Immature natural killer cell (primary cell): Measurements from ENCODE around the gene TRIM46. TPM values are rescaled to one million over a fixed set of nuclear protein-coding genes. Genes with fewer than 3 reads are reported as not detected.
"Not testable (repeated sequence)": the region's sequence is repeated elsewhere in the genome, so short reads cannot be mapped to it uniquely, and the experiment has no call there.

Source experiments
- DNase-seq, 3 donors: peaks; one replicate each; pipeline ENCODE4 v3.0.0; 2022; ENCODE audit warnings: mixed read lengths in 1 of 3
- H3K27ac Mint-ChIP-seq, 6 donors: one replicate each; pipeline ENCODE4 v1.8.0; 2020; ENCODE audit warnings: mixed read lengths in 6 of 6, mild to moderate bottlenecking in 5 of 6, inconsistent platforms in 4 of 6, moderate library complexity in 3 of 6
- H3K27me3 Mint-ChIP-seq, 3 donors: one replicate each; pipeline ENCODE4 v1.8.0; 2020 to 2021; ENCODE audit warnings: low read depth in 3 of 3, mild to moderate bottlenecking in 3 of 3, mixed read lengths in 3 of 3, moderate library complexity in 3 of 3, inconsistent platforms in 1 of 3
- H3K36me3 Mint-ChIP-seq, 3 donors: one replicate each; pipeline ENCODE4 v1.8.0; 2020; ENCODE audit warnings: mixed read lengths in 3 of 3, inconsistent platforms in 2 of 3, mild to moderate bottlenecking in 2 of 3
- H3K4me1 Mint-ChIP-seq, 2 donors: one replicate each; pipeline ENCODE4 v1.8.0; 2020; ENCODE audit warnings: inconsistent platforms in 2 of 2, mild to moderate bottlenecking in 2 of 2, mixed read lengths in 2 of 2, moderate library complexity in 1 of 2
- H3K4me3 Mint-ChIP-seq, 5 donors: one replicate each; pipeline ENCODE4 v1.8.0; 2020; ENCODE audit warnings: mild to moderate bottlenecking in 5 of 5, mixed read lengths in 5 of 5, inconsistent platforms in 3 of 5, moderate library complexity in 3 of 5
- H3K9me3 Mint-ChIP-seq, 6 donors: one replicate each; pipeline ENCODE4 v1.8.0; 2020; ENCODE audit warnings: mild to moderate bottlenecking in 6 of 6, mixed read lengths in 6 of 6, inconsistent platforms in 4 of 6, moderate library complexity in 3 of 6
- polyA plus RNA-seq, 3 donors: library from polyadenylated mRNA; unstranded; fragments of 300-500 nt; fragmentation: Illumina TruSeq; gene quantifications; one replicate each; pipeline ENCODE4 v1.2.3, GENCODE V29; 2021

TRIM46 gene
- polyA plus RNA-seq, 3 donors from 2014 or later = 0.43 TPM; not detected in 2

DNA sequence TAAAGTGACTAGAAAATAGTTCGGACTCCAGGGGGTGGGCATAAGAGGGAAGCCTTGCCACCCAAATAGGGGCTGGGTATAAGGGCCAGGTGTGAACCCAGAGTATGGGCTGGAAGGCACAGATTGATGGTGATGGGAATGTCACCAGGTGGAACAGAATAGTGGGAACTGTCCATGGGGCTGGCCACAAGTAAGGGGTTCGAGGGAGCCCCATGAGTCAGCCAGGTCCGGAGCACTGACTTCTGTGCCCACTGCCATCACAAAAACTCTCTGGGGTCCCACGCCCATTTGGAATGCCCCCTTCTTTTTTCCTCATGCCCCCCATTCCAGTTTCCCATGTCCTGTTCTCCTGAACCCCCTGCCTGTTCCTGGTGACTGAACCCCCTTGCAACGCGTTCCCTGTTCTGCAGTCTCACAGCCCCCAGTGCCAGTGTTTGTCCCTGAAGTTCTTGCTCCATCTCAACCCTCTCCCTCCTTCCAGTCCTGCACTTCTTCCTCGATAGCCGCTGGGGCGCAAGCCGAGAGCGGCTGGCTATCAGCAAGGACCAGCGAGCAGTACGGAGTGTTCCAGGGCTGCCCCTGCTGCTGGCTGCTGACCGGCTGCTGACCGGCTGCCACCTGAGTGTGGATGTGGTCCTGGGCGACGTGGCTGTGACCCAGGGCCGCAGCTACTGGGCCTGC lies 7.9 kb downstream of the TRIM46 start:
- Mint-ChIP-seq H3K36me3 (no peaks in the 10 kb centered on the region), H3K4me3 (no peak overlapping the region), H3K27me3 (no peaks in the 10 kb centered on the region), H3K4me1 (peaks cover 5 to 6% of the 10 kb centered on the region in 2 donors), H3K9me3 (no peaks in the 10 kb centered on the region), H3K27ac (no peak overlapping the region)
- DNase-seq = no peak

DNA sequence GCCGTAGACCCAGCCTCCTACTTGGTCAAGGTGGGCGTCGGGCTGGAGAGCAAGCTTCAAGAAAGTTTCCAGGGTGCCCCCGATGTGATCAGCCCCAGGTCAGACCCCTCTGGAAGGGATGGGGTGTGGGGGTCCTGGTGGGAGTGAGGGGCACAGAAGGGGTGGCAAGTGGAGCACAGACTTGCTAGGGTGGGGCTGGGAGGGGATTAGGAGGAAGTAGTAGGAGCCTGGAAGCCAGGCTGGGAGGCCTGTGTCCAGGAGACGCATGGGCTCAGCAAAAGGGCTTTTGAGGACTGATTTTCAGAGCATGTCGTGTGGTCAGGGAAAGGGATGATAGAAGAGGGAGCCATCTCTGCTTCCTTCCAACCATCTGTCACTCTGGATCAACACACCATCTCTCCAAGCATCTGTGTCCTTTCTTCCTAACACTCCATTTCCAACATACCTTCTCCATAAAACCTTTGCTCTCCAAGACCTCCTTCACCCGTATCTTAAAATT lies 8.5 kb downstream of the TRIM46 start:
- no peaks in the 10 kb centered on the region for H3K4me1 Mint-ChIP-seq
- H3K36me3 Mint-ChIP-seq = no peaks in the 10 kb centered on the region
- no peaks in the 10 kb centered on the region for H3K9me3 Mint-ChIP-seq
- H3K4me3 Mint-ChIP-seq = no peak overlapping the region
- H3K27me3 Mint-ChIP-seq = no peaks in the 10 kb centered on the region
- DNase-seq = no peak
- peak overlapping the region in 1 of 6 donors; percentile 29 for H3K27ac Mint-ChIP-seq

DNA sequence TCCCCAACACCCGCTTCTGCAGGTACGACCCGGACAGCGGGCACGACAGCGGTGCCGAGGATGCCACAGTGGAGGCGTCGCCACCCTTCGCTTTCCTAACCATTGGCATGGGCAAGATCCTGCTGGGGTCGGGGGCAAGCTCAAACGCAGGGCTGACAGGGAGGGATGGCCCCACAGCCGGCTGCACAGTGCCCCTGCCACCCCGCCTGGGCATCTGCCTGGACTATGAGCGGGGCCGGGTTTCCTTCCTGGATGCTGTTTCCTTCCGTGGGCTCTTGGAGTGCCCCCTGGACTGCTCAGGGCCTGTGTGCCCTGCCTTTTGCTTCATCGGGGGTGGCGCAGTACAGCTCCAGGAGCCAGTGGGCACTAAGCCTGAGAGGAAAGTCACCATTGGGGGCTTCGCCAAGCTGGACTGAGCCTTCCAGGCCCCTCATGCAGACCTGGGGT lies 10.1 kb downstream of the TRIM46 start:
- Mint-ChIP-seq H3K27ac (no peak overlapping the region), H3K36me3 (no peaks in the 10 kb centered on the region), H3K4me3 (no peak overlapping the region), H3K4me1 (peaks cover 4 to 6% of the 10 kb centered on the region in 2 donors), H3K27me3 (peaks cover 0 to 3% (median 3%) of the 10 kb centered on the region in 3 donors), H3K9me3 (no peaks in the 10 kb centered on the region)
- DNase-seq = no peak

DNA sequence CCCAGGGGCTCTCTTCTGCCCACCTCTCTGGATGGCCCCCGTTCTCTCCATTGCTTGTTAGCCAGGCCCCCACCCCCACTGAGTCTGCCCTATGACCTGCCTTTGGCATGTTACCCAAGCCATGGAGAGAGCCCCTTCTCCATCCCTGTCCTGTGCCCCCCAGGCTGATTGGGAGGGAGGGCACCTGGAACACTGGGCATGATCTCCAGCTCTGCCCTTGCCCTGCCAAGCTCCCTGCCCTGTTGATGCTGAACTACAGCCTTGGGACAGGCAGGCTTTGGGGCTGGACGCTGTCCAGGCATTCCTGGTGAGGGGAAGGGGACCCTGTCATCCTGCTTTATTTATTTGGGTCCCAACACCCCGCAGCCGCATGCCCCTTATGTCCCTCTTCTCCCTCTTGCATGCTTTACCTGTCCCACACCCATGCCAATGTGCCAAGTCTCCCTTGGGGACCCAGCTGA lies 10.7 kb downstream of the TRIM46 start:
- H3K27me3 Mint-ChIP-seq = peaks cover 0 to 3% (median 3%) of the 10 kb centered on the region in 3 donors
- no peaks in the 10 kb centered on the region for H3K36me3 Mint-ChIP-seq
- peaks cover 4 to 6% of the 10 kb centered on the region in 2 donors for H3K4me1 Mint-ChIP-seq
- no peaks in the 10 kb centered on the region for H3K9me3 Mint-ChIP-seq
- H3K27ac Mint-ChIP-seq = no peak overlapping the region
- DNase-seq = no peak
- H3K4me3 Mint-ChIP-seq = no peak overlapping the region

DNA sequence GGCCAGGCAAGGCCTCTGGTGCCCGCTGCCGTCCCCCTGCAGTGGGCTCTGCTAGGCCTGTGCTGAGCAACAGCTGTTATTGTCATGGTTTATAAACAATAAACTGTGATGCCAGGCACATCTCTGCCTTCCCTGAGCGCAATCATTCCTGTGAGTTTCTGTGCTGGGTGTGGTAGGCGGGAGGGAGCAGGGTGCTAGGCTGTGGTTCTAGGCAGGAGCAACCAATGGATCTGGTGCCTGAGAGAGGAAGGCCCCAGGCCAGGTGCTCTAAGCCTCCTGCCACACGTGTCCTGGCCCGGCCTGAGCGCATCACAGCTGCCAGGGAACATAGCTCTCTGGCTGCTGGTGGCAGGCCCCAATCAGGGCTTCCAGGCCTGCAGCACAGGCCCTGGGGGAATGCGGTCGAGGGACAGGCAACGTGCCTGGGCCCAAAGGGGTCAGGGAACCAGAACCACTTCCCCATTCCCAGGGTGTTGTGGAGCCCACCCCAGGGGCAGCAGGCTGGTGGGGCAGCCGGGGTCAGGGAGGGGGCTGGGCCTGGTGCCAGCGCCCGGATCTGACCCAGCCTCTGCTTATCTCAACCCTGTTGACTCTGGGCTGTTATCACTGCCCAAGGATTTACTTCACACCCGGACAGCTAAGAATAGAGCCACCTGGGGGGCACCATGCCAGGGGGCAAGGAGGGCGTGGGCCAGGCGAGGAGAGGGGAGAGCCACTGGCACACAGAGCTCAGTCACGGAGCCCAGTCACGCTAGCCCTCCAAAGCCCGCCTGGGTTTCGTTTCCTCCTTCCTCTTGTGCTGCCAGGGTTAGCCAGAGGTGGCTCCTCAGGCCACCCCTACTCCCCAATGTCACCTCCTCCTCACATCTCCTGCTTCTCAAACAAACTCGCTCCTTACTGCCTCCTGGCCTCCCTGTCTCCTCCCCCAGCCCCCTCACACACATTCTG lies 11.5 kb downstream of the TRIM46 start:
- Mint-ChIP-seq H3K4me1 (peaks cover 4 to 6% of the 10 kb centered on the region in 2 donors), H3K36me3 (no peaks in the 10 kb centered on the region), H3K4me3 (no peak overlapping the region), H3K27ac (no peak overlapping the region), H3K9me3 (no peaks in the 10 kb centered on the region), H3K27me3 (peaks cover 0 to 3% (median 3%) of the 10 kb centered on the region in 3 donors)
- no peak for DNase-seq

DNA sequence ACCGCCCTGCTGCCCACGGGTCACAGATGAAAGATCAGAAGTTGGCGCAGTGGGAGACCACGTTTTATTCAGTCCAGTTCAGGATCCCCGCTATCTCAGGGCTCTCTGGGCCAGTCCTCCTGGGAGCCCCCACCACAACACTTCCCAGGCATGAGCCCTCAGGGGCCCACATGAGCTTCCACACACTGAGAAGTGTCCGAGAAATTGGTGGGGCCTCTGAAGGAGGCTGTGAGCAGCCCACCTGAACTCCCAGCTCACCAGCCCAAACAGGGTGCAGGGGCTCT lies 12.1 kb downstream of the TRIM46 start:
- no peaks in the 10 kb centered on the region for H3K9me3 Mint-ChIP-seq
- DNase-seq = no peak
- H3K36me3 Mint-ChIP-seq = no peaks in the 10 kb centered on the region
- H3K27ac Mint-ChIP-seq = no peak overlapping the region
- peaks cover 4 to 6% of the 10 kb centered on the region in 2 donors for H3K4me1 Mint-ChIP-seq
- H3K4me3 Mint-ChIP-seq = no peak overlapping the region
- peaks cover 0 to 3% (median 3%) of the 10 kb centered on the region in 3 donors for H3K27me3 Mint-ChIP-seq

DNA sequence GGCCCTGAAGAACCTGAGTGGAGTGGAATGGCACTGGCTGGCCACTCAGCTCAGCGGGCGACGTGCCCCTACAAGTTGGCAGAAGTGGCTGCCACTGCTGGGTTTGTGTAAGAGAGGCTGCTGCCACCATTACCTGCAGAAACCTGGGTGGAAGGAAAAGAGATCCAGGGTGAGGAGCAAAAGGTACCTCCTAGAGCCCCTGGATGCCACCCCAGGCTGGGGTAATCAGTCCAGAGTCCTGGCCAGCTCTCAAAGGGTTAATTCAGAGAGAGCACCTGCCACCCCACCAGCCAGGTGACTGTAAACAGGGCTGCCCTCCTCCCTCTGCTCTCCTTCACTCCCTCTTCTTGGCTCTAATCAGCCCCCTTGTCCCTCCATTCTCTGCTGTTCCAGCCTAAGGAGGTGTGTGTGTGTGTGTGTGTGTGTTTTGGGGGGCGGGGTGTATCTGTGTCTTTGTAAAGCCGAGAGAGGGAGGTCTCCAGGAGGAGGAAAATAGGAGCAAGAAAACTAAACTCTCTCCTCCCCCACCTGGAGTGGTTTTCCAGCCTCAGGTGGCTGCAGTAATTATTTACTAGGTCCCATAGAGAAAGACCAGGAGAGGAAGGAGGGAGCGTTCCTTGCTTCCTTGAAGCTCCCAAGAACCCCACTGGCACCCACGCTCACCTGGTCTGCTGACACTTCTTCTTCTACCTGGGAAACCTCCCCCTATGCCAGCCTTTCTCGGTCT lies 12.6 kb downstream of the TRIM46 start:
- no peak for DNase-seq
- Mint-ChIP-seq H3K9me3 (no peaks in the 10 kb centered on the region), H3K36me3 (no peaks in the 10 kb centered on the region), H3K27ac (no peak overlapping the region), H3K4me3 (no peak overlapping the region), H3K27me3 (peaks cover 0 to 3% (median 3%) of the 10 kb centered on the region in 3 donors), H3K4me1 (peaks cover 4 to 6% of the 10 kb centered on the region in 2 donors)

DNA sequence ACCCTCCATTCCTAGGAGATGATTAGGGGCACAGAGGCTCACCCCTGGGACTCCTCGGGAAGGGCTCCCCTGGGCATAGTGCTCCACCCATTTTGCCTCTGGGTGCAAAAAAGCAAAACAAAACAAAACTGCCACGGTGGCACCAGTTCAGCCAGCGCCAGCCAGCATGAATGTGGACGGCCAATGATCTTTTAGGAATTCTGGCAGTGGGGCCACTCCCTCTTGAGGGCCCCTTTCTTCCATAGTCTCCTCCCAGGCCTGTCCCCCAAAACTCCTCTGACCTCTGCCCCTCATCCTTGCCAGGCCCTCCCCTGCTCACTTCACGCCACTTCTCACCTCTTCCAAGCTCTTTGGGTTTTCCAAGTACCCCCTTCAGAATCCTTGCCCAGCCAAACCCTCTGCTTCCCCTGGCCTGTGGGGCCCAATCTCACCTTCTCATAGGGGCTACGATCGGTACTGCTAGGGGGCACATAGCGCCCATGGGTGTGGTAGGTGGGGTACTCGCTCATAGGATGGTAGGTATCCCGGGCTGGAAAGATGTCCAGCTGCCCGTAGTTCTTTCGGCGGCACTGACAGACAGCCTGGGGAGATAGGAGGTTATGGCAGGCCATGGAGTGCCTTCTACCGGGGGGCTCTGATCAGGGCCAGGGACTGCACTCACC lies 13.3 kb downstream of the TRIM46 start:
- Mint-ChIP-seq H3K4me1 (peaks cover 4 to 6% of the 10 kb centered on the region in 2 donors), H3K27me3 (peaks cover 1 to 5% (median 3%) of the 10 kb centered on the region in 3 donors), H3K9me3 (no peaks in the 10 kb centered on the region), H3K27ac (peak overlapping the region in 1 of 6 donors; percentile 64), H3K4me3 (peak overlapping the region in 1 of 5 donors; percentile 21), H3K36me3 (no peaks in the 10 kb centered on the region)
- no peak for DNase-seq

DNA sequence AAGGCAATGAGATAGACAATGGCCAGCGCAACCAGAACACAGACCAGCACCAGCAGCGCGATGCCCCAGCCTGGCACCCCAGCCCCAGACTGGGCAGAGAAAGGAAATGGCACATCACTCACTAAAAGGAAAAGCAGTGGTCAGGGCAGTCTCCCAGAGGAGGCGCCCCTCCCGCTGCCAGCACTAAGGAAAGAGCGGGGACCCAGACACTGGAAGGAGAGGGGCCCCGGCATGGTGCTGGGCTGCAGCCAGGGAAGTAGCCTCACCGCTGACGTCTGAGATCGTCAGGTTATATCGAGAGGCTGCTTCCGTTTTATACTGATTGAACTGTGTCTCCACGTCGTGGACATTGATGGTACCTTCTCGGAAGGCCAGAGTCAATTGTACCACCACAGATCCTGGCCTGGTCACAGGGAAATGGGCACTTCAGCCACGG lies 13.8 kb downstream of the TRIM46 start:
- peaks cover 2 to 7% (median 6%) of the 10 kb centered on the region in 3 donors for H3K27me3 Mint-ChIP-seq
- H3K4me1 Mint-ChIP-seq = peaks cover 6 to 10% of the 10 kb centered on the region in 2 donors
- peak overlapping the region in 1 of 5 donors; percentile 21 for H3K4me3 Mint-ChIP-seq
- DNase-seq = no peak
- H3K36me3 Mint-ChIP-seq = no peaks in the 10 kb centered on the region
- no peaks in the 10 kb centered on the region for H3K9me3 Mint-ChIP-seq
- no peak overlapping the region for H3K27ac Mint-ChIP-seq

DNA sequence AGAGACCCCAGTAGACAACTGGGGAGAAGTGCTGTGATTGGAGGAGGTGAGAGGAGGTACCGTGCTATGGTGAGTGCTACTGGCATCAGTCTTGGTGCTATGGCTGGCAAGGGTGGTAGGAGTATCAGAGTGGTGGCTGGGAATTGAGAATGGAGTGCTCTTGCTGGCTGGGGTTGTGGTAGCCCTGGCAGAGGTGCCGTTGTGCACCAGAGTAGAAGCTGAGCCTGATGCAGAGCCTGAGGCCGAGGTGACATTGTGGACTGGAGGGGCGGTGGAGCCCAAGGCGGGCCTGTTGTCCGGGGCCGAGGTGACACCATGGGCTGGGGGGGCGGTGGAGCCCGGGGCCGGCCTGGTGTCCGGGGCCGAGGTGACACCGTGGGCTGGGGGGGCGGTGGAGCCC lies 14.6 kb downstream of the TRIM46 start:
- DNase-seq = no peak
- H3K9me3 Mint-ChIP-seq = no peaks in the 10 kb centered on the region
- peak overlapping the region; percentile 23 to 52 (median 44) for H3K4me3 Mint-ChIP-seq
- no peaks in the 10 kb centered on the region for H3K36me3 Mint-ChIP-seq
- H3K4me1 Mint-ChIP-seq = peaks cover 11 to 14% of the 10 kb centered on the region in 2 donors
- peak overlapping the region in 3 of 6 donors; percentile 17 to 87 (median 23) for H3K27ac Mint-ChIP-seq
- peaks cover 2 to 7% (median 6%) of the 10 kb centered on the region in 3 donors for H3K27me3 Mint-ChIP-seq

DNA sequence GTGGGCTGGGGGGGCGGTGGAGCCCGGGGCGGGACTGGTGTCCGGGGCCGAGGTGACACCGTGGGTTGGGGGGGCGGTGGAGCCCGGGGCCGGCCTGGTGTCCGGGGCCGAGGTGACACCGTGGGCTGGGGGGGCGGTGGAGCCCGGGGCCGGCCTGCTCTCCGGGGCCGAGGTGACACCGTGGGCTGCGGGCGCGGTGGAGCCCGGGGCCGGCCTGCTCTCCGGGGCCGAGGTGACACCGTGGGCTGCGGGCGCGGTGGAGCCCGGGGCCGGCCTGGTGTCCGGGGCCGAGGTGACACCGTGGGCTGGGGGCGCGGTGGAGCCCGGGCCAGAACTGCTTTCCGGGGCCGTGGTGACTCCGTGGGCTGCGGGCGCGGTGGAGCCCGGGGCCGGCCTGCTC lies 16.3 kb downstream of the TRIM46 start:
- H3K36me3 Mint-ChIP-seq, DNase-seq, H3K4me3 Mint-ChIP-seq, H3K9me3 Mint-ChIP-seq, H3K27ac Mint-ChIP-seq: not testable (repeated sequence)
- peaks cover 14 to 18% (median 16%) of the 10 kb centered on the region in 3 donors for H3K27me3 Mint-ChIP-seq
- peaks cover 24 to 29% of the 10 kb centered on the region in 2 donors for H3K4me1 Mint-ChIP-seq

DNA sequence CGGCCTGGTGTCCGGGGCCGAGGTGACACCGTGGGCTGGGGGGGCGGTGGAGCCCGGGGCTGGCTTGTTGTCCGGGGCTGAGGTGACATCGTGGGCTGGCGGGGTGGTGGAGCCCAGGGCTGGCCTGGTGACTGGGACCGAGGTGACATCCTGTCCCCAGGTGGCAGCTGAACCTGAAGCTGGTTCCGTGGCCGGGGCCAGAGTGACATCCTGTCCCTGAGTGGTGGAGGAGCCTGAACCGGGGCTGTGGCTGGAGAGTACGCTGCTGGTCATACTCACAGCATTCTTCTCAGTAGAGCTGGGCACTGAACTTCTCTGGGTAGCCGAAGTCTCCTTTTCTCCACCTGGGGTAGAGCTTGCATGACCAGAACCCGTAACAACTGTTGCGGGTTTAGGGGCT lies 18.3 kb downstream of the TRIM46 start:
- peak overlapping the region in 4 of 5 donors; percentile 27 to 69 (median 44) for H3K4me3 Mint-ChIP-seq
- DNase-seq = no peak
- H3K36me3 Mint-ChIP-seq = no peaks in the 10 kb centered on the region
- H3K27ac Mint-ChIP-seq = peak overlapping the region in 1 of 6 donors; percentile 90
- no peaks in the 10 kb centered on the region for H3K9me3 Mint-ChIP-seq
- H3K27me3 Mint-ChIP-seq = peaks cover 15 to 18% (median 16%) of the 10 kb centered on the region in 3 donors
- H3K4me1 Mint-ChIP-seq = peaks cover 28 to 29% of the 10 kb centered on the region in 2 donors
